ENCODE results near the gene IL1RAP. TPM values are rescaled to one million over a fixed set of nuclear protein-coding genes. Genes with fewer than 3 reads are reported as not detected.
"Not testable (repeated sequence)": the region's sequence is repeated elsewhere in the genome, so short reads cannot be mapped to it uniquely, and the experiment has no call there.

IL1RAP gene
- total and polyA plus RNA-seq, 9 of the 15 experiments (the other 6 are each of a cell fraction or from before 2014, with no cell fraction given), result 0.23 to 1.8 (median 0.88) TPM

DNA sequence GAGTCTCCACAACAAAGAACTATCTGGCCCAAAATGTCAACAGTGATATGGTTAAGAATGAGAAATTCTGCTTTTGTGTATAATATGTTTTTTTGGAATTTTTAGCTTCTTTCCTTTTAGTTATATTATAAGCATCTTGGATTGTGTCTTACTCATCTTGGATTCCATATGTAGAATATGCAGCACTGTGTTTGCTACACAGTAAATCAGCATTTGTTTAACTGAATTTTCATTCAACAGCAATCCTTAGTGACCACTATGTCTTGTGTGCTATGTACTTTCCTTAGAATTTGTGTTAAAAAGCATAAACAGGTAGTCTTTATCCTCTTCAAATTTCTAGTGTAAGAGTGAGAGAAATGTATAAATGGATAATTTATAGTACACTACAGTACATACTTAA lies 46.0 kb upstream of the IL1RAP start (continued):
- TF ChIP-seq, protein P1, sequence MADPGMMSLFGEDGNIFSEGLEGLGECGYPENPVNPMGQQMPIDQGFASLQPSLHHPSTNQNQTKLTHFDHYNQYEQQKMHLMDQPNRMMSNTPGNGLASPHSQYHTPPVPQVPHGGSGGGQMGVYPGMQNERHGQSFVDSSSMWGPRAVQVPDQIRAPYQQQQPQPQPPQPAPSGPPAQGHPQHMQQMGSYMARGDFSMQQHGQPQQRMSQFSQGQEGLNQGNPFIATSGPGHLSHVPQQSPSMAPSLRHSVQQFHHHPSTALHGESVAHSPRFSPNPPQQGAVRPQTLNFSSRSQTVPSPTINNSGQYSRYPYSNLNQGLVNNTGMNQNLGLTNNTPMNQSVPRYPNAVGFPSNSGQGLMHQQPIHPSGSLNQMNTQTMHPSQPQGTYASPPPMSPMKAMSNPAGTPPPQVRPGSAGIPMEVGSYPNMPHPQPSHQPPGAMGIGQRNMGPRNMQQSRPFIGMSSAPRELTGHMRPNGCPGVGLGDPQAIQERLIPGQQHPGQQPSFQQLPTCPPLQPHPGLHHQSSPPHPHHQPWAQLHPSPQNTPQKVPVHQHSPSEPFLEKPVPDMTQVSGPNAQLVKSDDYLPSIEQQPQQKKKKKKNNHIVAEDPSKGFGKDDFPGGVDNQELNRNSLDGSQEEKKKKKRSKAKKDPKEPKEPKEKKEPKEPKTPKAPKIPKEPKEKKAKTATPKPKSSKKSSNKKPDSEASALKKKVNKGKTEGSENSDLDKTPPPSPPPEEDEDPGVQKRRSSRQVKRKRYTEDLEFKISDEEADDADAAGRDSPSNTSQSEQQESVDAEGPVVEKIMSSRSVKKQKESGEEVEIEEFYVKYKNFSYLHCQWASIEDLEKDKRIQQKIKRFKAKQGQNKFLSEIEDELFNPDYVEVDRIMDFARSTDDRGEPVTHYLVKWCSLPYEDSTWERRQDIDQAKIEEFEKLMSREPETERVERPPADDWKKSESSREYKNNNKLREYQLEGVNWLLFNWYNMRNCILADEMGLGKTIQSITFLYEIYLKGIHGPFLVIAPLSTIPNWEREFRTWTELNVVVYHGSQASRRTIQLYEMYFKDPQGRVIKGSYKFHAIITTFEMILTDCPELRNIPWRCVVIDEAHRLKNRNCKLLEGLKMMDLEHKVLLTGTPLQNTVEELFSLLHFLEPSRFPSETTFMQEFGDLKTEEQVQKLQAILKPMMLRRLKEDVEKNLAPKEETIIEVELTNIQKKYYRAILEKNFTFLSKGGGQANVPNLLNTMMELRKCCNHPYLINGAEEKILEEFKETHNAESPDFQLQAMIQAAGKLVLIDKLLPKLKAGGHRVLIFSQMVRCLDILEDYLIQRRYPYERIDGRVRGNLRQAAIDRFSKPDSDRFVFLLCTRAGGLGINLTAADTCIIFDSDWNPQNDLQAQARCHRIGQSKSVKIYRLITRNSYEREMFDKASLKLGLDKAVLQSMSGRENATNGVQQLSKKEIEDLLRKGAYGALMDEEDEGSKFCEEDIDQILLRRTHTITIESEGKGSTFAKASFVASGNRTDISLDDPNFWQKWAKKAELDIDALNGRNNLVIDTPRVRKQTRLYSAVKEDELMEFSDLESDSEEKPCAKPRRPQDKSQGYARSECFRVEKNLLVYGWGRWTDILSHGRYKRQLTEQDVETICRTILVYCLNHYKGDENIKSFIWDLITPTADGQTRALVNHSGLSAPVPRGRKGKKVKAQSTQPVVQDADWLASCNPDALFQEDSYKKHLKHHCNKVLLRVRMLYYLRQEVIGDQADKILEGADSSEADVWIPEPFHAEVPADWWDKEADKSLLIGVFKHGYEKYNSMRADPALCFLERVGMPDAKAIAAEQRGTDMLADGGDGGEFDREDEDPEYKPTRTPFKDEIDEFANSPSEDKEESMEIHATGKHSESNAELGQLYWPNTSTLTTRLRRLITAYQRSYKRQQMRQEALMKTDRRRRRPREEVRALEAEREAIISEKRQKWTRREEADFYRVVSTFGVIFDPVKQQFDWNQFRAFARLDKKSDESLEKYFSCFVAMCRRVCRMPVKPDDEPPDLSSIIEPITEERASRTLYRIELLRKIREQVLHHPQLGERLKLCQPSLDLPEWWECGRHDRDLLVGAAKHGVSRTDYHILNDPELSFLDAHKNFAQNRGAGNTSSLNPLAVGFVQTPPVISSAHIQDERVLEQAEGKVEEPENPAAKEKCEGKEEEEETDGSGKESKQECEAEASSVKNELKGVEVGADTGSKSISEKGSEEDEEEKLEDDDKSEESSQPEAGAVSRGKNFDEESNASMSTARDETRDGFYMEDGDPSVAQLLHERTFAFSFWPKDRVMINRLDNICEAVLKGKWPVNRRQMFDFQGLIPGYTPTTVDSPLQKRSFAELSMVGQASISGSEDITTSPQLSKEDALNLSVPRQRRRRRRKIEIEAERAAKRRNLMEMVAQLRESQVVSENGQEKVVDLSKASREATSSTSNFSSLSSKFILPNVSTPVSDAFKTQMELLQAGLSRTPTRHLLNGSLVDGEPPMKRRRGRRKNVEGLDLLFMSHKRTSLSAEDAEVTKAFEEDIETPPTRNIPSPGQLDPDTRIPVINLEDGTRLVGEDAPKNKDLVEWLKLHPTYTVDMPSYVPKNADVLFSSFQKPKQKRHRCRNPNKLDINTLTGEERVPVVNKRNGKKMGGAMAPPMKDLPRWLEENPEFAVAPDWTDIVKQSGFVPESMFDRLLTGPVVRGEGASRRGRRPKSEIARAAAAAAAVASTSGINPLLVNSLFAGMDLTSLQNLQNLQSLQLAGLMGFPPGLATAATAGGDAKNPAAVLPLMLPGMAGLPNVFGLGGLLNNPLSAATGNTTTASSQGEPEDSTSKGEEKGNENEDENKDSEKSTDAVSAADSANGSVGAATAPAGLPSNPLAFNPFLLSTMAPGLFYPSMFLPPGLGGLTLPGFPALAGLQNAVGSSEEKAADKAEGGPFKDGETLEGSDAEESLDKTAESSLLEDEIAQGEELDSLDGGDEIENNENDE (IDR thresholded peaks at IDR 0.05; ENCODE audit: low read depth, low read length), result no peak
- no peak for TF ChIP-seq HNRNPH1 (optimal IDR thresholded peaks at IDR 0.05; ENCODE audit: low read depth, low read length)
- TF ChIP-seq IRF9 (tag; IDR thresholded peaks at IDR 0.05), result no peak
- TF ChIP-seq ZKSCAN1 (IDR thresholded peaks at IDR 0.05; ENCODE audit: low read depth, low read length), result no peak
- no peak for TF ChIP-seq RFX1 (IDR thresholded peaks at IDR 0.05)
- no peak for TF ChIP-seq TEAD2 (tag; IDR thresholded peaks at IDR 0.05)
- TF ChIP-seq FOXP4 (CRISPR knock-in tag; IDR thresholded peaks at IDR 0.05; ENCODE audit: borderline replicate concordance), result no peak

GRCh38 chr3:190473261-190473660 lies 40.6 kb upstream of the IL1RAP start:
- H3K27me3 ChIP-seq (ENCODE audit: control insufficient read depth in 2 of 2, insufficient read depth in 2 of 2, low read length in 2 of 2); FAIRE-seq; POLR2A ChIA-PET; H3K9ac ChIP-seq (ENCODE audit: insufficient read depth in 1 of 2, low read depth in 2 of 2, low read length in 2 of 2); BruUV-seq (replicated peaks); H3K9me1 ChIP-seq (ENCODE audit: control insufficient read depth, insufficient read depth, low read length); intact Hi-C loops (cut with micrococcal nuclease); H3K79me2 ChIP-seq (ENCODE audit: control insufficient read depth, insufficient read depth, low read length); H3K4me1 ChIP-seq (replicated peaks in 1 of 2; ENCODE audit: control insufficient read depth in 2 of 2, insufficient read depth in 2 of 2, low read length in 2 of 2); H3K4me3 ChIP-seq; H2AFZ ChIP-seq (ENCODE audit: low read depth, low read length); H3K9me3 ChIP-seq (replicated peaks; ENCODE audit: control insufficient read depth, insufficient read depth, low read depth, low read length); CTCF ChIA-PET (ENCODE audit: low intra/inter-chr PET ratio); H4K20me1 ChIP-seq (replicated peaks; ENCODE audit: control insufficient read depth, insufficient read depth, low read length); in situ Hi-C loops (cut with MboI); H3K27ac ChIP-seq (ENCODE audit: extremely low read depth, low read depth, low read length); H3K36me3 ChIP-seq (ENCODE audit: control insufficient read depth, insufficient read depth, low read length); DNase-seq (ENCODE audit: extremely low read depth in 1 of 4, low spot score in 3 of 4); ATAC-seq; H3K4me2 ChIP-seq (ENCODE audit: insufficient read depth, low read length): not testable (repeated sequence)
- WGBS (ENCODE audit: insufficient coverage, low coverage, missing lambda C conversion rate), result 9% methylated on average over 13 of the region's 25 CpGs
